HepG2 (cell line): Measurements from ENCODE around the gene ASXL1. TPM values are rescaled to one million over a fixed set of nuclear protein-coding genes. Genes with fewer than 3 reads are reported as not detected.

Experiments
- ATAC-seq: fragments of 200-7000 bp; cut with Tn5 transposase; 3 replicates; pipeline ENCODE4 v1.9.1; 2020; ENCODE audit warnings: mild to moderate bottlenecking, moderate library complexity
- BruUV-seq: library from RNA; stranded (reverse); fragments of 400-500 nt; replicated peaks from 2 replicates; lab custom pipeline; 2021; lab: Mats Ljungman, UMichigan
- CTCF ChIA-PET: fragments of 300-600 bp; formaldehyde crosslinking; extraction: SDS; loops from one replicate; lab custom pipeline; 2021; ENCODE audit warnings: low total read pairs, inconsistent platforms, low intra/inter-chr PET ratio; lab: Yijun Ruan, JAX
- POLR2A ChIA-PET: fragments of 350-600 bp; sonication (Branson Sonifier 250); formaldehyde crosslinking; loops from one replicate; lab custom pipeline; 2020; ENCODE audit warnings: antibody characterized with exemption, inconsistent platforms; lab: Yijun Ruan, JAX
- DNase-seq: peaks from one replicate; pipeline ENCODE4 v3.0.0-alpha.2; 2015; ENCODE audit warnings: low spot score
- FAIRE-seq: peaks from 3 replicates; lab custom pipeline; 2011; peaks lifted over from hg19 to GRCh38; lab: Jason Lieb, UNC
- H2AFZ ChIP-seq: one replicate; pipeline ENCODE4 v1.6.1; 2011; ENCODE audit warnings: low read length, inconsistent platforms
- H3K27ac ChIP-seq: fragments of 300-600 bp; 3 replicates; pipeline ENCODE4 v1.8.0; 2011; ENCODE audit warnings: mixed run types, mild to moderate bottlenecking, mixed read lengths, low read length, inconsistent platforms; ENCODE audit not compliant: insufficient read depth; ENCODE audit errors: extremely low read length
- H3K27me3 ChIP-seq, 2 experiments: fragments of 200-600 bp in 1 of 2; 2 replicates in 1 of 2; 3 replicates in 1 of 2; pipeline versions ENCODE4 v1.6.0 to v1.8.0; 2011; ENCODE audit warnings: low read length in 2 of 2, mild to moderate bottlenecking in 2 of 2, moderate library complexity in 2 of 2, inconsistent platforms in 1 of 2; ENCODE audit not compliant: insufficient read depth in 2 of 2, control insufficient read depth in 1 of 2
- H3K36me3 ChIP-seq, 2 experiments: fragments of 200-600 bp in 1 of 2; replicated peaks in 1 of 2; 2 replicates in 1 of 2; 3 replicates in 1 of 2; pipeline versions ENCODE4 v1.5.1 to v1.8.0; 2011; ENCODE audit warnings: low read length in 2 of 2, inconsistent platforms in 1 of 2; ENCODE audit not compliant: insufficient read depth in 2 of 2, control insufficient read depth in 1 of 2
- H3K4me1 ChIP-seq: 2 replicates; pipeline ENCODE4 v1.5.1; 2012; ENCODE audit warnings: low read length, inconsistent platforms; ENCODE audit not compliant: insufficient read depth
- H3K4me2 ChIP-seq: 2 replicates; pipeline ENCODE4 v1.6.0; 2011; ENCODE audit warnings: low read depth, low read length, inconsistent platforms
- H3K4me3 ChIP-seq, 3 experiments: fragments of 200-600 bp in 1 of 3; sonication (generic), shearing (Covaris generic) in 1 of 3; replicated peaks in 1 of 3; 2 replicates each; pipeline ENCODE4 v1.5.1; 2011 to 2016; ENCODE audit warnings: low read length in 3 of 3, inconsistent platforms in 2 of 3, low read depth in 2 of 3, mild to moderate bottlenecking in 2 of 3, control low read depth in 1 of 3, mixed read lengths in 1 of 3; ENCODE audit not compliant: insufficient read depth in 1 of 3
- H3K79me2 ChIP-seq: one replicate; pipeline ENCODE4 v1.6.1; 2011; ENCODE audit warnings: low read length, inconsistent platforms; ENCODE audit not compliant: insufficient read depth
- H3K9ac ChIP-seq: 2 replicates; pipeline ENCODE4 v1.6.0; 2011; ENCODE audit warnings: mild to moderate bottlenecking, low read depth, low read length, inconsistent platforms; ENCODE audit not compliant: insufficient read depth
- H3K9me3 ChIP-seq: 2 replicates; pipeline ENCODE4 v1.5.1; 2012; ENCODE audit warnings: mild to moderate bottlenecking, low read length
- H4K20me1 ChIP-seq: 2 replicates; pipeline ENCODE4 v1.6.0; 2011; ENCODE audit warnings: inconsistent platforms, mild to moderate bottlenecking, low read length, moderate library complexity; ENCODE audit not compliant: insufficient read depth
- AKAP8 ChIP-seq: sonication (generic); formaldehyde crosslinking; IDR thresholded peaks from 2 replicates; pipeline ENCODE4 v1.5.1; 2020; ENCODE audit warnings: mild to moderate bottlenecking, missing genetic modification reagents
- FOXC1 ChIP-seq: sonication (generic); formaldehyde crosslinking; IDR thresholded peaks from 2 replicates; pipeline ENCODE4 v1.8.0; 2022; ENCODE audit warnings: mild to moderate bottlenecking, missing genetic modification reagents, borderline replicate concordance
- FOXO4 ChIP-seq: sonication (generic); formaldehyde crosslinking; conservative IDR thresholded peaks from 2 replicates; pipeline ENCODE4 v1.8.1; 2023; ENCODE audit warnings: missing genetic modification reagents
- POLR2A ChIP-seq, 2 experiments: IDR thresholded peaks; 2 replicates each; pipeline ENCODE4 v1.6.1; 2011; ENCODE audit warnings: low read depth in 2 of 2, low read length in 2 of 2, mild to moderate bottlenecking in 1 of 2, moderate library complexity in 1 of 2; ENCODE audit not compliant: insufficient read depth in 1 of 2
- POLR2G ChIP-seq: fragments of 200-400 bp; formaldehyde crosslinking; IDR thresholded peaks from 2 replicates; pipeline ENCODE4 v1.6.1; 2018; ENCODE audit warnings: mild to moderate bottlenecking, low read depth, low read length, moderate library complexity
- ZNF251 ChIP-seq: sonication (generic); formaldehyde crosslinking; IDR thresholded peaks from 2 replicates; pipeline ENCODE4 v1.9.0; 2021; ENCODE audit warnings: mild to moderate bottlenecking, missing genetic modification reagents
- ZNF891 ChIP-seq: sonication (generic); formaldehyde crosslinking; IDR thresholded peaks from 2 replicates; pipeline ENCODE4 v1.5.0; 2020; ENCODE audit warnings: mild to moderate bottlenecking, missing genetic modification reagents
- WGBS: methylation state at CpG from one replicate; pipeline ENCODE4 v1.1.6; 2017; ENCODE audit warnings: low lambda C conversion rate; 5-methylcytosine and 5-hydroxymethylcytosine counted together
- in situ Hi-C: cut with HindIII; loops from 2 replicates; pipeline ENCODE4 v1.10.0; 2017; ENCODE audit warnings: low pct_unique_long_range_greater_than_20kb; ENCODE audit not compliant: extremely low pct_ligation_motif_present
- intact Hi-C: fragments of 100-400 bp; cut with micrococcal nuclease; formaldehyde crosslinking; loops from one replicate; pipeline ENCODE4 v1.10.0; 2022; ENCODE audit not compliant: unreplicated experiment
- polyA plus RNA-seq, 8 experiments: library from polyadenylated mRNA; depleted of rRNA in 3 of 8; stranded (reverse) in 7 of 8; unstranded in 1 of 8; fragments of >200 nt; fragmentation: Illumina TruSeq in 4 of 8; extraction: Trizol in 4 of 8; gene quantifications; 2 replicates each; pipeline versions ENCODE4 v1.2.1 to v1.2.3, GENCODE V29; 2011 to 2016; ENCODE audit warnings: low read depth in 4 of 8, missing spikeins in 1 of 8, mixed read lengths in 1 of 8; ENCODE audit not compliant: insufficient read depth in 1 of 8
- total RNA-seq, 5 experiments: library from RNA; depleted of rRNA; stranded (reverse); fragments of >200 nt; fragmentation: Illumina TruSeq; extraction: Trizol; gene quantifications; 2 replicates each; pipeline ENCODE4 v1.2.3, GENCODE V29; 2016; ENCODE audit warnings: low read depth in 1 of 5
- TF ChIP-seq, protein P1 (sequence below): sonication (generic); formaldehyde crosslinking; IDR thresholded peaks from 2 replicates; pipeline ENCODE4 v1.5.1; 2020; ENCODE audit warnings: mild to moderate bottlenecking, missing genetic modification reagents, moderate library complexity

The ASXL1 gene
- total and polyA plus RNA-seq, 2 of the 13 experiments (the other 11 are each of a cell fraction or from before 2014, with no cell fraction given): 62.1 to 74.8 TPM

GRCh38 chr20:32455171-32455900, 97.2 kb downstream of the ASXL1 start:
- no peak overlapping the region for H3K9ac ChIP-seq
- no peak overlapping the region for H3K27ac ChIP-seq
- FAIRE-seq: no peak
- H3K4me2 ChIP-seq: no peak overlapping the region
- no peak for DNase-seq
- H3K9me3 ChIP-seq: no peaks in the 10 kb centered on the region
- intact Hi-C loops: no loop called here
- in situ Hi-C loops: no loop called here
- ChIA-PET POLR2A (interaction anchor here (1.4 kb wide), 1 partner anchor 9 kb away, joined by 3 read pairs; no protein-coding TSS in a partner anchor), CTCF (no interaction called here)
- 0 out of 2 replicates have a peak, but pooled peaks cover 3% of the 10 kb centered on the region for H4K20me1 ChIP-seq
- ATAC-seq: no peak
- H3K36me3 ChIP-seq: peaks cover 61 to 79% of the 10 kb centered on the region in 2 experiments
- H3K4me1 ChIP-seq: no peaks in the 10 kb centered on the region
- H3K4me3 ChIP-seq: no peak overlapping the region
- H3K79me2 ChIP-seq: peaks cover 15% of the 10 kb centered on the region
- no TSS peak for BruUV-seq
- H3K27me3 ChIP-seq: no peaks in the 10 kb centered on the region
- 99% methylated on average over 12 of the region's 12 CpGs for WGBS
- TF ChIP-seq FOXC1 (CRISPR knock-in tag) (0 out of 2 replicates have a peak, but pooled peaks have one; percentile 49), AKAP8 (CRISPR knock-in tag) (0 out of 2 replicates have a peak, but pooled peaks have one; percentile 3), POLR2A (IDR thresholded peaks at IDR 0.05; ENCODE audit: insufficient read depth in 1 of 2, low read depth in 2 of 2, low read length in 2 of 2) (peak in 1 of 2 experiments; percentile 15; a peak in 1 of 4 replicates), FOXO4 (CRISPR knock-in tag) (0 out of 2 replicates have a peak, but pooled peaks have one; percentile 45), ZNF251 (CRISPR knock-in tag) (no peak), ZNF891 (CRISPR knock-in tag) (no peak), POLR2G (peak; percentile 19; the same call in 1 of the 2 replicates)
- TF ChIP-seq, protein P1, sequence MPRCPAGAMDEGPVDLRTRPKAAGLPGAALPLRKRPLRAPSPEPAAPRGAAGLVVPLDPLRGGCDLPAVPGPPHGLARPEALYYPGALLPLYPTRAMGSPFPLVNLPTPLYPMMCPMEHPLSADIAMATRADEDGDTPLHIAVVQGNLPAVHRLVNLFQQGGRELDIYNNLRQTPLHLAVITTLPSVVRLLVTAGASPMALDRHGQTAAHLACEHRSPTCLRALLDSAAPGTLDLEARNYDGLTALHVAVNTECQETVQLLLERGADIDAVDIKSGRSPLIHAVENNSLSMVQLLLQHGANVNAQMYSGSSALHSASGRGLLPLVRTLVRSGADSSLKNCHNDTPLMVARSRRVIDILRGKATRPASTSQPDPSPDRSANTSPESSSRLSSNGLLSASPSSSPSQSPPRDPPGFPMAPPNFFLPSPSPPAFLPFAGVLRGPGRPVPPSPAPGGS (CRISPR knock-in tag): no peak
- H2AFZ ChIP-seq: no peak overlapping the region
